ENCODE results near the gene PITPNC1.

Gene PITPNC1

GRCh38 chr17:67518876-67519275 is 141.8 kb downstream of the PITPNC1 start:
- no peak overlapping the region for H3K4me3 ChIP-seq (ENCODE audit: control insufficient read depth, low read depth, low read length)
- TF ChIP-seq CTCF (conservative IDR thresholded peaks at IDR 0.05; ENCODE audit: control insufficient read depth, insufficient read depth, low read depth, low read length): no peak
- DNase-seq (ENCODE audit: low read depth): peak; percentile 92

- TF ChIP-seq CTCF (conservative IDR thresholded peaks at IDR 0.05; ENCODE audit: control insufficient read depth, insufficient read depth, low read depth, low read length): no peak
- no peak for DNase-seq (ENCODE audit: low read depth)
- no peak overlapping the region for H3K4me3 ChIP-seq (ENCODE audit: control insufficient read depth, low read depth, low read length)
Measured at GRCh38 chr17:67519801-67520251, 142.7 kb downstream of the PITPNC1 start.

GRCh38 chr17:67520252-67520906 is 143.3 kb downstream of the PITPNC1 start:
- peak; percentile 95 for DNase-seq (ENCODE audit: low read depth)
- peak overlapping the region; percentile 28 for H3K4me3 ChIP-seq (ENCODE audit: control insufficient read depth, low read depth, low read length)
- no peak for TF ChIP-seq CTCF (conservative IDR thresholded peaks at IDR 0.05; ENCODE audit: control insufficient read depth, insufficient read depth, low read depth, low read length)

GRCh38 chr17:67520916-67521774 is 144.1 kb downstream of the PITPNC1 start:
- DNase-seq (ENCODE audit: low read depth): peak; percentile 94
- no peak for TF ChIP-seq CTCF (conservative IDR thresholded peaks at IDR 0.05; ENCODE audit: control insufficient read depth, insufficient read depth, low read depth, low read length)
- no peak overlapping the region for H3K4me3 ChIP-seq (ENCODE audit: control insufficient read depth, low read depth, low read length)

- TF ChIP-seq CTCF (conservative IDR thresholded peaks at IDR 0.05; ENCODE audit: control insufficient read depth, insufficient read depth, low read depth, low read length): no peak
- H3K4me3 ChIP-seq (ENCODE audit: control insufficient read depth, low read depth, low read length): no peak overlapping the region
- no peak for DNase-seq (ENCODE audit: low read depth)
Measured at GRCh38 chr17:67521775-67522069, 144.6 kb downstream of the PITPNC1 start.

- no peak for TF ChIP-seq CTCF (conservative IDR thresholded peaks at IDR 0.05; ENCODE audit: control insufficient read depth, insufficient read depth, low read depth, low read length)
- DNase-seq (ENCODE audit: low read depth): no peak
- no peak overlapping the region for H3K4me3 ChIP-seq (ENCODE audit: control insufficient read depth, low read depth, low read length)
Measured at GRCh38 chr17:67523101-67523500, 146.0 kb downstream of the PITPNC1 start.

Data from fibroblast of mammary gland (primary cell).